Measurements from ENCODE around the gene ATP8B4. TPM values are rescaled to one million over a fixed set of nuclear protein-coding genes. Genes with fewer than 3 reads are reported as not detected.

The ATP8B4 gene
- total and polyA plus RNA-seq, 4 donors = 1.9 to 19.7 (median 12.4) TPM

- no peak for TF ChIP-seq SP1 (IDR thresholded peaks at IDR 0.05)
- no peak for TF ChIP-seq FOXA1 (IDR thresholded peaks at IDR 0.05)
- TF ChIP-seq FOXA2 (IDR thresholded peaks at IDR 0.05) = no peak
- no peak for TF ChIP-seq ZBTB33 (IDR thresholded peaks at IDR 0.05)
- TF ChIP-seq HNF4G (IDR thresholded peaks at IDR 0.05) = no peak
- TF ChIP-seq HNF4A (conservative IDR thresholded peaks at IDR 0.05) = no peak
- no peak for TF ChIP-seq EGR1 (IDR thresholded peaks at IDR 0.05; ENCODE audit: low read depth in 2 of 2)
- no peak for TF ChIP-seq ATF3 (IDR thresholded peaks at IDR 0.05)
- TF ChIP-seq TAF1 (conservative IDR thresholded peaks at IDR 0.05) = no peak
- TF ChIP-seq YY1 (IDR thresholded peaks at IDR 0.05) = no peak
- no peak for TF ChIP-seq RXRA (IDR thresholded peaks at IDR 0.05)
- no peak for TF ChIP-seq NR2F2 (IDR thresholded peaks at IDR 0.05)
- TF ChIP-seq JUND (IDR thresholded peaks at IDR 0.05) = no peak
- TF ChIP-seq, protein P1, sequence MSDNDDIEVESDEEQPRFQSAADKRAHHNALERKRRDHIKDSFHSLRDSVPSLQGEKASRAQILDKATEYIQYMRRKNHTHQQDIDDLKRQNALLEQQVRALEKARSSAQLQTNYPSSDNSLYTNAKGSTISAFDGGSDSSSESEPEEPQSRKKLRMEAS (IDR thresholded peaks at IDR 0.05) = no peak
- no peak for TF ChIP-seq RAD21 (IDR thresholded peaks at IDR 0.05)
- TF ChIP-seq, protein P2, sequence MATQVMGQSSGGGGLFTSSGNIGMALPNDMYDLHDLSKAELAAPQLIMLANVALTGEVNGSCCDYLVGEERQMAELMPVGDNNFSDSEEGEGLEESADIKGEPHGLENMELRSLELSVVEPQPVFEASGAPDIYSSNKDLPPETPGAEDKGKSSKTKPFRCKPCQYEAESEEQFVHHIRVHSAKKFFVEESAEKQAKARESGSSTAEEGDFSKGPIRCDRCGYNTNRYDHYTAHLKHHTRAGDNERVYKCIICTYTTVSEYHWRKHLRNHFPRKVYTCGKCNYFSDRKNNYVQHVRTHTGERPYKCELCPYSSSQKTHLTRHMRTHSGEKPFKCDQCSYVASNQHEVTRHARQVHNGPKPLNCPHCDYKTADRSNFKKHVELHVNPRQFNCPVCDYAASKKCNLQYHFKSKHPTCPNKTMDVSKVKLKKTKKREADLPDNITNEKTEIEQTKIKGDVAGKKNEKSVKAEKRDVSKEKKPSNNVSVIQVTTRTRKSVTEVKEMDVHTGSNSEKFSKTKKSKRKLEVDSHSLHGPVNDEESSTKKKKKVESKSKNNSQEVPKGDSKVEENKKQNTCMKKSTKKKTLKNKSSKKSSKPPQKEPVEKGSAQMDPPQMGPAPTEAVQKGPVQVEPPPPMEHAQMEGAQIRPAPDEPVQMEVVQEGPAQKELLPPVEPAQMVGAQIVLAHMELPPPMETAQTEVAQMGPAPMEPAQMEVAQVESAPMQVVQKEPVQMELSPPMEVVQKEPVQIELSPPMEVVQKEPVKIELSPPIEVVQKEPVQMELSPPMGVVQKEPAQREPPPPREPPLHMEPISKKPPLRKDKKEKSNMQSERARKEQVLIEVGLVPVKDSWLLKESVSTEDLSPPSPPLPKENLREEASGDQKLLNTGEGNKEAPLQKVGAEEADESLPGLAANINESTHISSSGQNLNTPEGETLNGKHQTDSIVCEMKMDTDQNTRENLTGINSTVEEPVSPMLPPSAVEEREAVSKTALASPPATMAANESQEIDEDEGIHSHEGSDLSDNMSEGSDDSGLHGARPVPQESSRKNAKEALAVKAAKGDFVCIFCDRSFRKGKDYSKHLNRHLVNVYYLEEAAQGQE (IDR thresholded peaks at IDR 0.05) = no peak
- no peaks in the 10 kb centered on the region for H3K27me3 ChIP-seq (ENCODE audit: control insufficient read depth in 4 of 4, insufficient read depth in 4 of 4, low read length in 3 of 4)
- no peaks in the 10 kb centered on the region for H3K9me3 ChIP-seq (ENCODE audit: control insufficient read depth in 4 of 4, low read length in 3 of 4)
- H3K9ac ChIP-seq (ENCODE audit: low read depth in 1 of 2, low read length in 2 of 2) = no peak overlapping the region
- no peaks in the 10 kb centered on the region for H3K4me1 ChIP-seq (ENCODE audit: control insufficient read depth in 4 of 4, insufficient read depth in 4 of 4, low read length in 3 of 4)
- H3K27ac ChIP-seq (ENCODE audit: low read depth in 1 of 2, low read length in 2 of 2) = no peak overlapping the region
- no peak for DNase-seq (ENCODE audit: low spot score)
- H3K36me3 ChIP-seq (ENCODE audit: control insufficient read depth in 4 of 4, insufficient read depth in 3 of 4, low read depth in 1 of 4, low read length in 3 of 4) = no peaks in the 10 kb centered on the region
- no peak overlapping the region for H3K4me3 ChIP-seq (ENCODE audit: low read depth in 1 of 3, low read length in 3 of 3)
These were observed 250.7 kb downstream of the ATP8B4 start for GRCh38 chr15:49868348-49868747.

- TF ChIP-seq JUND (IDR thresholded peaks at IDR 0.05) (no peak), ZBTB33 (IDR thresholded peaks at IDR 0.05) (no peak), TAF1 (conservative IDR thresholded peaks at IDR 0.05) (no peak), GABPA (IDR thresholded peaks at IDR 0.05 in 1 of 2, conservative IDR thresholded peaks at IDR 0.05 in 1 of 2) (no peak), SP1 (IDR thresholded peaks at IDR 0.05) (no peak), RXRA (IDR thresholded peaks at IDR 0.05) (no peak), CTCF (IDR thresholded peaks at IDR 0.05; ENCODE audit: low read depth, low read length, missing input control) (no peak)
- H3K4me1 ChIP-seq (ENCODE audit: control insufficient read depth in 4 of 4, insufficient read depth in 4 of 4, low read length in 3 of 4) = no peaks in the 10 kb centered on the region
- 95% methylated on average over 10 of the region's 10 CpGs for WGBS
- H3K4me3 ChIP-seq (ENCODE audit: low read depth in 1 of 3, low read length in 3 of 3) = no peak overlapping the region
- H3K9ac ChIP-seq (ENCODE audit: low read depth in 1 of 2, low read length in 2 of 2) = no peak overlapping the region
- no peaks in the 10 kb centered on the region for H3K27me3 ChIP-seq (ENCODE audit: control insufficient read depth in 4 of 4, insufficient read depth in 4 of 4, low read length in 3 of 4)
- no peaks in the 10 kb centered on the region for H3K36me3 ChIP-seq (ENCODE audit: control insufficient read depth in 4 of 4, insufficient read depth in 3 of 4, low read depth in 1 of 4, low read length in 3 of 4)
- no peak for DNase-seq (ENCODE audit: low spot score)
- H3K9me3 ChIP-seq (ENCODE audit: control insufficient read depth in 4 of 4, low read length in 3 of 4) = no peaks in the 10 kb centered on the region
- H3K27ac ChIP-seq (ENCODE audit: low read depth in 1 of 2, low read length in 2 of 2) = no peak overlapping the region
These were observed 252.9 kb downstream of the ATP8B4 start for GRCh38 chr15:49865925-49866757.

All from liver (tissue), 9 donors.